ENCODE results near the gene SPATC1L.
A peak's percentile ranks its signal among the peaks of the same experiment; 100 is the strongest.
"Not testable (repeated sequence)": the region's sequence is repeated elsewhere in the genome, so short reads cannot be mapped to it uniquely, and the experiment has no call there.

The SPATC1L gene

GRCh38 chr21:46199436-46200373, 15.4 kb upstream of the SPATC1L start:
- DNase-seq = peak; percentile 20

GRCh38 chr21:46196733-46197132, 12.5 kb upstream of the SPATC1L start:
- peak; percentile 44 for DNase-seq

- peak; percentile 18 for DNase-seq
Observed at GRCh38 chr21:46195595-46196195, 11.4 kb upstream of the SPATC1L start.

GRCh38 chr21:46194374-46195334, 10.4 kb upstream of the SPATC1L start:
- DNase-seq = peak; percentile 32

GRCh38 chr21:46193829-46194373, 9.6 kb upstream of the SPATC1L start:
- peak; percentile 32 for DNase-seq

GRCh38 chr21:46191686-46192575, 7.7 kb upstream of the SPATC1L start:
- peak; percentile 26 for DNase-seq

GRCh38 chr21:46191257-46191685, 7.0 kb upstream of the SPATC1L start:
- DNase-seq = peak; percentile 43

- peak; percentile 17 for DNase-seq
Observed at GRCh38 chr21:46190491-46191131, 6.4 kb upstream of the SPATC1L start.

- DNase-seq = no peak
Observed at GRCh38 chr21:46189959-46190490, 5.8 kb upstream of the SPATC1L start.

GRCh38 chr21:46189213-46189958, 5.1 kb upstream of the SPATC1L start:
- no peak for DNase-seq

- no peak for DNase-seq
Observed at GRCh38 chr21:46188226-46189212, 4.3 kb upstream of the SPATC1L start.

- no peak for DNase-seq
Observed at GRCh38 chr21:46187814-46188213, 3.6 kb upstream of the SPATC1L start.

- DNase-seq = no peak
Observed at GRCh38 chr21:46187261-46187660, 3.0 kb upstream of the SPATC1L start.

- DNase-seq = no peak
Observed at GRCh38 chr21:46185716-46186115, 1.5 kb upstream of the SPATC1L start.

GRCh38 chr21:46184625-46185555, 631 bp upstream of the SPATC1L start:
- DNase-seq = peak; percentile 86

- DNase-seq = not testable (repeated sequence)
Observed at GRCh38 chr21:46183337-46183909, 836 bp downstream of the SPATC1L start.

Measured in activated CD8-positive, alpha-beta memory T cell treated with anti-CD3 and anti-CD28 coated beads, Interleukin-2, amount 50 U/mL, for 48 hours (primary cell).